HUES6 (cell line): Measurements from ENCODE around the gene STAG3.
"Not testable (repeated sequence)": the region's sequence is repeated elsewhere in the genome, so short reads cannot be mapped to it uniquely, and the experiment has no call there.

ENCODE experiments used
- H3K27ac ChIP-seq: 2 replicates; pipeline ENCODE4 v1.7.0; 2013; ENCODE audit warnings: low read depth, mild to moderate bottlenecking, low read length, inconsistent platforms
- H3K27me3 ChIP-seq: 2 replicates; pipeline ENCODE4 v1.6.1; 2013; ENCODE audit warnings: low read length; ENCODE audit not compliant: control insufficient read depth, insufficient read depth
- H3K36me3 ChIP-seq: 2 replicates; pipeline ENCODE4 v1.6.1; 2013; ENCODE audit warnings: low read length; ENCODE audit not compliant: control insufficient read depth, insufficient read depth
- H3K4me1 ChIP-seq: 2 replicates; pipeline ENCODE4 v1.6.1; 2013; ENCODE audit warnings: low read length; ENCODE audit not compliant: control insufficient read depth, insufficient read depth
- H3K4me3 ChIP-seq: 2 replicates; pipeline ENCODE4 v1.5.1; 2013; ENCODE audit warnings: low read depth, low read length
- H3K9ac ChIP-seq: one replicate; pipeline ENCODE4 v1.6.1; 2013; ENCODE audit warnings: mild to moderate bottlenecking, low read length
- H3K9me3 ChIP-seq: 2 replicates; pipeline ENCODE4 v1.6.1; 2013; ENCODE audit warnings: low read depth, low read length; ENCODE audit not compliant: control insufficient read depth, insufficient read depth

Gene STAG3

DNA sequence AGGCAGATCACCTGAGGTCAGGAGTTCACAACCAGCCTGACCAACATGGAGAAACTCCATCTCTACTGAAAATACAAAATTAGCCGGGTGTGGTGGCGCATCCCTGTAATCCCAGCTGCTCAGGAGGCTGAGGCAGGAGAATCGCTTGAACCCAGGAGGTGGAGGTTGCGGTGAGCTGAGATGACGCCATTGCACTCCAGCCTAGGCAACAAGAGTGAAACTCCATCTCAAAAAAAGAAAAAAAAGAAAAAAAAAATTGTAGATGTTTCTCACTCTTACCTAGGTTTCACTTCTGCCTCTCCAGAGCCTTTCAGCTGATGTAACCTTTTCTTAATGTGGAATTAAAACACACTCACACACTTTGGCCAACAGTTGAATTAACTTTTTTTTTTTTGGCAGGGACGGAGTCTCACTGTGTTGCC is 18.2 kb downstream of the STAG3 start:
- not testable (repeated sequence) for H3K4me1 ChIP-seq, H3K27me3 ChIP-seq, H3K4me3 ChIP-seq, H3K27ac ChIP-seq, H3K9ac ChIP-seq, H3K36me3 ChIP-seq, H3K9me3 ChIP-seq

DNA sequence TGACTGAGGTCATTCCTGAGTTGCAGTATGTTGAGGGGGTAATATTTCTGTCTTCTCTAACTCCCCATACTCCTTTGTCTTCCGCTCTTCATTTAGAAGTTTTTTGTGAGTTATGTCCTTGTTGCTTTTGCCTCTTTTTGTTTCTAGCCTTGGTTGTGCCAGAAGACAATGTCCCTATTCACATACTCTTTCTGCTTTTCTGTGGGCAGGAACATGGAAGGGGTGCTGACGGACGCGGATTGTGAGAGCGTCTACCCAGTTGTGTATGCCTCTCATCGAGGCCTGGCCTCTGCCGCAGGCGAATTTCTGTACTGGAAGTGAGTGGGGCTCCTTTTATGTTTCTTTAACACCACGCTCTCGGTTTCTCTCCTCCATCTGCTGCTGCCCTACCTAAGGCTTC is 20.5 kb downstream of the STAG3 start:
- no peaks in the 10 kb centered on the region for H3K9me3 ChIP-seq
- no peak overlapping the region for H3K4me3 ChIP-seq
- peaks cover 8% of the 10 kb centered on the region; the same call in 1 of the 2 replicates for H3K4me1 ChIP-seq
- no peak overlapping the region for H3K27ac ChIP-seq
- peaks cover 15% of the 10 kb centered on the region; the same call in 1 of the 2 replicates for H3K27me3 ChIP-seq
- no peaks in the 10 kb centered on the region for H3K36me3 ChIP-seq
- H3K9ac ChIP-seq: no peak overlapping the region

DNA sequence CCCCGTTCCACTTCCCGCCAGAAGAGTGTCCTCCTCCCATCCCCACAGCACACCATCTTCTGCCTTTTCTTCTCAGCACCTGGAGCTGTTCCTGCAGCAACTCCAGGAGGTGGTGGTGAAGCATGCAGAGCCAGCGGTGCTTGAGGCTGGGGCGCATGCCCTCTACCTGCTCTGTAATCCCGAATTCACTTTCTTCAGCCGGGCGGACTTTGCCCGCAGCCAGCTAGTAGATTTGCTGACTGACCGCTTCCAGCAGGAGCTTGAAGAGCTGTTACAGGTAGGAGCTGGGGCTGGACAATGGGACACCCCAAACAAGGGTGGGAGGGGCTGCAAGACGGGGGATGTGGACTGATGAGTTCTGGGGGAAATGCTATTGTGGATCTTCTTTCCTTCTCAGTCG is 23.0 kb downstream of the STAG3 start:
- peaks cover 8% of the 10 kb centered on the region; the same call in 1 of the 2 replicates for H3K4me1 ChIP-seq

DNA sequence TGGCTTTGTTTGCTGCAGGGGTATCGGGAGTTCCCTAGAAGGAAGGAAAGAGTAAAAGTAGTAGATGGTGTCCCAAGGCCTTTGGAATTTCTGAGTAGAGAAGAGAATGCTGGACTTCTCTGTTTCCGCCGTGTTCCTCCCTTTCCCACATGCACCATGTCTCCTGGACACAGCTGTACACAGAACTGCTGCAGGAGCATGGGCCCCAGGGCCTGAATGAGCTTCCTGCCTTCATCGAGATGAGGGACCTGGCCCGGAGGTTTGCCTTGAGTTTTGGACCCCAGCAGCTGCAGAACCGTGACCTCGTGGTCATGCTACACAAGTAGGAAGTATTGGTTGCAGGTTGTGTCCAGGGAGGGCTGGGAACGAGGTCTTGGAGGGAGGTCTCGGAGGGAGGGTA is 26.7 kb downstream of the STAG3 start:
- H3K4me1 ChIP-seq: peaks cover 8% of the 10 kb centered on the region; the same call in 1 of the 2 replicates
- H3K4me3 ChIP-seq: no peak overlapping the region
- peaks cover 15% of the 10 kb centered on the region; the same call in 1 of the 2 replicates for H3K27me3 ChIP-seq
- H3K27ac ChIP-seq: no peak overlapping the region
- no peaks in the 10 kb centered on the region for H3K9me3 ChIP-seq
- H3K9ac ChIP-seq: no peak overlapping the region
- no peaks in the 10 kb centered on the region for H3K36me3 ChIP-seq

More for the DNA sequence above, 23.0 kb downstream of the STAG3 start:
- no peaks in the 10 kb centered on the region for H3K36me3 ChIP-seq
- H3K9me3 ChIP-seq: no peaks in the 10 kb centered on the region
- no peak overlapping the region for H3K27ac ChIP-seq
- no peak overlapping the region for H3K9ac ChIP-seq
- H3K4me3 ChIP-seq: no peak overlapping the region
- peaks cover 15% of the 10 kb centered on the region; the same call in 1 of the 2 replicates for H3K27me3 ChIP-seq

DNA sequence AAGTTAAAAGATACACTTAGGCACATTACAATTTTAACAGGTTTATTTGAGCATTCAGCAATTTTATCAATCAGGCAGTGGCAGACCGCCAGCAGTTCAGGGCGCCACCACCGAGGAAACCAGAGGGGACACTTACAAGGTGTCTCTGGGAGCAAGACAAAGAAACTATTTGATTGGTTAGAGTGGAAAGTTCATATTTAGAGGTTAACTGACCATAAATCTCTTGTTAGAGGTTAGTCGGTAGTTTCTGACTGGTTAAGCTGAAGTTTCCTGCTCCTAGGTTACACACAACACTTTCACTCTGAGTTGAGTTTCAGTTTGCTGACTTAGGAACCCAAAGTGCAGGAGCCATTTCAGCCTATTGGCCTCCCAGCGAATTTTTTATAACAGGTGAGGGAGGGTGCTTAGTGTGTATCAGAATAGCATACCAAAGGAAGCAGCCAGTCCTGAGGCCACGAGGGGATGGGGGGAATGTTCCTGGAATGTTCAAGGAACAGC is 31.2 kb downstream of the STAG3 start:
- Histone ChIP-seq H3K4me3 (no peak overlapping the region), H3K9me3 (no peaks in the 10 kb centered on the region), H3K4me1 (no peaks in the 10 kb centered on the region), H3K9ac (no peak overlapping the region), H3K27ac (no peak overlapping the region), H3K27me3 (peaks cover 28% of the 10 kb centered on the region), H3K36me3 (no peaks in the 10 kb centered on the region)

DNA sequence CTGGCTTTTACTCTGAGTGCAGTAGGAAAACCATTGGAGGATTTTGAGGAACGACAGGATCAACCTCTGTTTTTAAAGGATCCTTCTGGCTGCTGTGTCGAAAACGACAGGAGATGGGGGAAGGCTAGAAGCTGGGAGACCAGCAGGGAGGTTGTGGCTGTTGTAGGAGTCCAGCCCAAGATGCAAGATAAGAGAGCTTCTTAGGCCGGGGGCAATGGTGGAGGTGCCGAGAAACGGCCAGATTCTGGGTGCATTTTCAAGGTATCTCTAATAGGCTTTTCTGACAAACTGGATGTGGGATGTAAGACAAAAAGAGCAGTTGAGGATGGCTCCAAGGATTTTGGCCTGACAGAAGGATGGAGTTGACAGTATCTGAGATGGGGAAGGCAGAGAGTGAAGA is 31.8 kb downstream of the STAG3 start:
- Histone ChIP-seq H3K4me3 (no peak overlapping the region), H3K27ac (no peak overlapping the region), H3K4me1 (no peaks in the 10 kb centered on the region), H3K36me3 (no peaks in the 10 kb centered on the region), H3K27me3 (peaks cover 28% of the 10 kb centered on the region), H3K9ac (no peak overlapping the region), H3K9me3 (no peaks in the 10 kb centered on the region)

DNA sequence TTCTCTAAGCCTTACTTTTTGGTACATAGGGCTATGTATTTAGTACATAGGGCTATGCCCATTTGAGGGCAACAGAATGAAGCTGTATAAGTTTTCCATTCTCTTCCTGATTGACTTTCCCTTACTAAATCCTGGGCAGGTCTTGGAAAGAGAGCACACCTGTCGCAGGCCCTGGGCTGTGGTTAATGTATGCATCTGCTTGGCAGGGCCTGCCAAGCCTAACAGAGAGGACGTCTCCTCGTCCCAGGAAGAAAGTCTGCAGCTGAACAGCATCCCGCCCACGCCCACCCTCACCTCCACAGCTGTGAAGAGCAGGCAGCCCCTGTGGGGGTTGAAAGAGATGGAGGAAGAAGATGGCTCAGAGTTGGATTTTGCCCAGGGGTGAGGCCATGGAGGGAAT is 33.1 kb downstream of the STAG3 start:
- no peak overlapping the region for H3K27ac ChIP-seq
- no peaks in the 10 kb centered on the region for H3K36me3 ChIP-seq
- H3K27me3 ChIP-seq: peaks cover 28% of the 10 kb centered on the region
- no peak overlapping the region for H3K9ac ChIP-seq
- no peaks in the 10 kb centered on the region for H3K9me3 ChIP-seq
- H3K4me3 ChIP-seq: no peak overlapping the region
- no peaks in the 10 kb centered on the region for H3K4me1 ChIP-seq

DNA sequence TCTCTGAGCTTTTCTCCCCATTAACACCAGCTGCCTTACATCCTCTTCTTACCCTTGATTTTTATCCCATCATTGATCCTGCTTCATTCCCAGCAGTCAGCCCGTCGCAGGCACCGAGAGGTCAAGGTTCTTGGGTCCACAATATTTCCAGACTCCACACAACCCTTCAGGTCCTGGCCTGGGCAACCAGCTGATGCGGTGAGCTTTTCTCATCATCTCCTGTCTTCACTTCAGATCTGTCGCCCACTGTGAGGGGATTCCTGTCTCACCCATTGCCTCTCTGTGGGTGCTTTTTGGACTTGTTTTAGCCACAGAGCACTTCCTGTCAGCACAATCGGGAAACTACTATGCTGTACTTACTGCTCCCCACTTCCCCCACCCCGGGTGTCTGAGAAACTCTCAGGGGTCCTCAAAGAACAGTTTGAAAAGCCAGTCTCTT is 33.6 kb downstream of the STAG3 start:
- peaks cover 28% of the 10 kb centered on the region for H3K27me3 ChIP-seq
- H3K4me3 ChIP-seq: no peak overlapping the region
- H3K9ac ChIP-seq: no peak overlapping the region
- H3K36me3 ChIP-seq: no peaks in the 10 kb centered on the region
- H3K4me1 ChIP-seq: no peaks in the 10 kb centered on the region
- no peak overlapping the region for H3K27ac ChIP-seq
- H3K9me3 ChIP-seq: no peaks in the 10 kb centered on the region

DNA sequence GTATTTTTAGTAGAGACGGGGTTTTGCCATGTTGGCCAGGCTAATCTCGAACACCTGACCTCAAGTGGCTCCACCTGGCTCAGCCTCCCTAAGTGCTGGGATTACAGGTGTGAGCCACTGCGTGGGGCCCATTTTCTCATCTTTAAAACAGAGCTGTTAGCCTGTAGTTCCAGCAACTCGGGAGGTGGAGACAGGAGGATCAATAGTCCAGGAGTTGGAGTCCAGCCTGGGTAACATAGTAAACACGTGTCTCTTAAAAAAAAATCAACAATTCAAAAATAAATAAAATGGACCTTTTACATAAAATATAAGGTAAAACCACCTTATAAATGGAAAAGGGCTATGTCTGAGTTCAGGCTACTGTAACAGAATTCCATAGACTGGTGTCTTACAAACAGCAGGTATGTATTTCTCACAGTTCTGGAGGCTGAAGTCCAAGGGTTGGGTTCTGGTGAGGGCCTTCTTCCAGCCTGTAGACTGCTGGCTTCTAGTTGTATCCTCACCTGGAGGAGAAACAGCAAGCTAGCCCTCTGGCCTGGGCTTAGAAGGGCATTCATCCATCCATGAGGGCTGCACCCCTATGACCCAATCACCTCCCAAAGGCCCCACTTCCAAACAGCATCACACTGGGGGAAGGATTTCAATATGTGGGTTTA is 35.0 kb downstream of the STAG3 start:
- Histone ChIP-seq H3K9me3 (no peaks in the 10 kb centered on the region), H3K27ac (no peak overlapping the region), H3K4me3 (no peak overlapping the region), H3K9ac (no peak overlapping the region), H3K36me3 (no peaks in the 10 kb centered on the region), H3K4me1 (no peaks in the 10 kb centered on the region), H3K27me3 (peaks cover 28% of the 10 kb centered on the region)

DNA sequence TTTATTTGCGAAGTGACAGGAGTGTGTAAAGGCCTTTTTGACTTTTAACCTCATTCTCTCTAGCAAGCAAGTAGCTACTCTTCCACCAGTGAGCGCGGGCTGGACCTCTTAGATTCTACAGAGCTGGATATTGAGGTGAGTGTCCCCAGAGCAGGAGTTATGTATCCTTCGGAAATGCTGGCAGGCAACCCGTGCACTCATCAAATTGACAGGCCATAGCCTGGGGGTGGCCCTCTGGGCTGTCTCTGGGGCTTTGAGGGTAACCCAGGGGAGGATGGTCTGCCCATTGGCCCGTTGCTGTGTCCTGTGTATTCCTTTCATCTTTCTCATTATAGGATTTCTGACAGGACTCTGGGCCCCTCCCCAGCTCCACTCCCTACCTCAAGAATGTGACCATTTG is 36.0 kb downstream of the STAG3 start:
- no peak overlapping the region for H3K4me3 ChIP-seq
- H3K27ac ChIP-seq: no peak overlapping the region
- no peaks in the 10 kb centered on the region for H3K4me1 ChIP-seq
- peaks cover 28% of the 10 kb centered on the region for H3K27me3 ChIP-seq
- no peaks in the 10 kb centered on the region for H3K36me3 ChIP-seq
- no peak overlapping the region for H3K9ac ChIP-seq
- no peaks in the 10 kb centered on the region for H3K9me3 ChIP-seq

DNA sequence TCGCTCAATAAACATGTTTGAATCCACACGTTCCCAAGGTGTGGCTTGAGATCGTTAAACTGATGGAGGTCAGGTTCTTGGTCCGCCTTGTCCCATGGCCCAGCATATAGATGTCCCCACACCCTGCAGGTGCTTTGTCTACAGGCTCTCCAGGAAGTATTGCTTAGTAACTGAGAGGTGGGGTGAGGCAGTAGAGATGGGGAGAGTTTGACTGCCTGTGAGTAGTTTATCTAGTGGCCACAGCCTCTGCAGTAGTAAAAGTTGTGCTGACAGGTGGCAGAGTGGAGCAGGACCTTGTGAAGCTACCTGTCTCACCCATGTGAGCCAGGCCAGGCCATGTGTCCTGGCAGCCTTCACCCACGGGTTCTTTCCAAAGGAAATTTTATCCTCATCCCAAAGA is 36.6 kb downstream of the STAG3 start:
- H3K36me3 ChIP-seq, H3K4me3 ChIP-seq, H3K4me1 ChIP-seq, H3K27ac ChIP-seq, H3K9me3 ChIP-seq, H3K9ac ChIP-seq: not testable (repeated sequence)
- peaks cover 23% of the 10 kb centered on the region for H3K27me3 ChIP-seq
